Endodermal cell (in vitro differentiated cells): ENCODE data around the gene EDA2R. TPM values are rescaled to one million over a fixed set of nuclear protein-coding genes. Genes with fewer than 3 reads are reported as not detected.

ENCODE experiments used
- DNase-seq: peaks from one replicate; pipeline ENCODE4 v3.0.0-alpha.2; 2017
- H3K27ac ChIP-seq: 2 replicates; pipeline ENCODE4 v1.5.1; 2013; ENCODE audit warnings: mild to moderate bottlenecking, low read depth, low read length, moderate library complexity
- H3K27me3 ChIP-seq: 2 replicates; pipeline ENCODE4 v1.6.1; 2013; ENCODE audit warnings: mild to moderate bottlenecking, low read length, moderate library complexity; ENCODE audit not compliant: insufficient read depth, control insufficient read depth, poor library complexity, severe bottlenecking
- H3K36me3 ChIP-seq: 2 replicates; pipeline ENCODE4 v1.7.0; 2013; ENCODE audit warnings: mild to moderate bottlenecking, low read length, moderate library complexity; ENCODE audit not compliant: control insufficient read depth, insufficient read depth
- H3K4me1 ChIP-seq: one replicate; pipeline ENCODE4 v1.7.0; 2013; ENCODE audit warnings: low read length; ENCODE audit not compliant: control insufficient read depth, insufficient read depth
- H3K4me3 ChIP-seq: 2 replicates; pipeline ENCODE4 v1.5.1; 2013; ENCODE audit warnings: mild to moderate bottlenecking, low read length, moderate library complexity
- H3K9ac ChIP-seq: 2 replicates; pipeline ENCODE4 v1.6.1; 2013; ENCODE audit warnings: mild to moderate bottlenecking, low read length, moderate library complexity; ENCODE audit not compliant: poor library complexity, severe bottlenecking; ENCODE audit errors: extremely low read depth
- H3K9me3 ChIP-seq: 2 replicates; pipeline ENCODE4 v1.6.1; 2013; ENCODE audit warnings: mild to moderate bottlenecking, low read length, moderate library complexity; ENCODE audit not compliant: control insufficient read depth
- H3K27ac Mint-ChIP-seq: 2 replicates; pipeline ENCODE4 v1.8.0; 2020; ENCODE audit warnings: mixed read lengths
- H3K27me3 Mint-ChIP-seq: 2 replicates; pipeline ENCODE4 v1.8.0; 2021; ENCODE audit warnings: mild to moderate bottlenecking, mixed read lengths; ENCODE audit not compliant: insufficient read depth
- H3K36me3 Mint-ChIP-seq: 2 replicates; pipeline ENCODE4 v1.8.0; 2020; ENCODE audit warnings: low read depth, mixed read lengths
- H3K4me1 Mint-ChIP-seq: 2 replicates; pipeline ENCODE4 v1.8.0; 2020; ENCODE audit warnings: mixed read lengths
- H3K4me3 Mint-ChIP-seq: 2 replicates; pipeline ENCODE4 v1.8.0; 2020; ENCODE audit warnings: mild to moderate bottlenecking, moderate library complexity, mixed read lengths
- H3K9me3 Mint-ChIP-seq: 2 replicates; pipeline ENCODE4 v1.8.0; 2020; ENCODE audit warnings: mild to moderate bottlenecking, mixed read lengths
- WGBS, 2 experiments: methylation state at CpG; one replicate each; pipeline versions ENCODE4 v1.1.5 to v1.1.7; 2013; ENCODE audit warnings: missing lambda C conversion rate in 2 of 2, mixed read lengths in 1 of 2; ENCODE audit not compliant: insufficient coverage in 1 of 2, insufficient read length in 1 of 2; 5-methylcytosine and 5-hydroxymethylcytosine counted together
- total RNA-seq, 2 donors: library from RNA; stranded (reverse); fragmentation: NEBNext Ultra II Directional in 1 of 2; extraction: Animal tissue kit (Norgen Biotek cat#: 25700) in 1 of 2; gene quantifications; 2 replicates in 1 of 2; 3 replicates in 1 of 2; pipeline ENCODE4 v1.2.1, GENCODE V29; 2021
- TF ChIP-seq, protein P1 (sequence below): fragments of 200-600 bp; sonication (generic); conservative IDR thresholded peaks from 2 replicates; pipeline ENCODE4 v1.5.0; 2021; ENCODE audit warnings: antibody characterized with exemption, mild to moderate bottlenecking

EDA2R gene
- total RNA-seq, 2 donors from 2014 or later: 1.4 to 1.7 TPM

DNA sequence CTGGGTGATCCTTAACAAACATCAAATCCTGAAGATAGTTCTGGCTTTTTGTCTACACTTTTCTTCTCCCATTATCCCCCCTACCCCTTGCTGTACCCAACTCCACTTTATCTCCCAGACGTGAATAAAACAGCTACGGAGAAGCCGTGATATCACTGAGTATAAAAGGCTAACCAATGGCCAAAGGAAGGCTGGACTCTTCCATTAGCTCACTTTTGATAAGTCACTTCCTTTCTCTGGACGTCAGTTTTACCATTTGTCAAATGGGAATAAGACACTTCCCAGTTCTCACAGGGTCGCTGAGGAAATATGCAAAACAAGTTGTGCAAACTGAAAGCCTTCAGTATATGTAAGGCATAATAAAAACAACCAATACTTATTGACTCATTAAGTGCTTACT is 38.6 kb upstream of the EDA2R start:
- H3K4me3 ChIP-seq: no peak overlapping the region
- no peaks in the 10 kb centered on the region for H3K9me3 ChIP-seq
- Mint-ChIP-seq H3K4me3 (no peak overlapping the region), H3K4me1 (no peaks in the 10 kb centered on the region), H3K27me3 (no peaks in the 10 kb centered on the region), H3K9me3 (peaks cover 37% of the 10 kb centered on the region), H3K27ac (no peak overlapping the region), H3K36me3 (no peaks in the 10 kb centered on the region)
- no peak overlapping the region for H3K27ac ChIP-seq
- DNase-seq: no peak
- no peak overlapping the region for H3K9ac ChIP-seq
- WGBS, 2 experiments: 80% methylated on average over 5 of the region's 5 CpGs; no CpG with 5 or more reads in 1 of the 2 experiments
- no peaks in the 10 kb centered on the region for H3K4me1 ChIP-seq
- H3K27me3 ChIP-seq: no peaks in the 10 kb centered on the region
- TF ChIP-seq, protein P1, sequence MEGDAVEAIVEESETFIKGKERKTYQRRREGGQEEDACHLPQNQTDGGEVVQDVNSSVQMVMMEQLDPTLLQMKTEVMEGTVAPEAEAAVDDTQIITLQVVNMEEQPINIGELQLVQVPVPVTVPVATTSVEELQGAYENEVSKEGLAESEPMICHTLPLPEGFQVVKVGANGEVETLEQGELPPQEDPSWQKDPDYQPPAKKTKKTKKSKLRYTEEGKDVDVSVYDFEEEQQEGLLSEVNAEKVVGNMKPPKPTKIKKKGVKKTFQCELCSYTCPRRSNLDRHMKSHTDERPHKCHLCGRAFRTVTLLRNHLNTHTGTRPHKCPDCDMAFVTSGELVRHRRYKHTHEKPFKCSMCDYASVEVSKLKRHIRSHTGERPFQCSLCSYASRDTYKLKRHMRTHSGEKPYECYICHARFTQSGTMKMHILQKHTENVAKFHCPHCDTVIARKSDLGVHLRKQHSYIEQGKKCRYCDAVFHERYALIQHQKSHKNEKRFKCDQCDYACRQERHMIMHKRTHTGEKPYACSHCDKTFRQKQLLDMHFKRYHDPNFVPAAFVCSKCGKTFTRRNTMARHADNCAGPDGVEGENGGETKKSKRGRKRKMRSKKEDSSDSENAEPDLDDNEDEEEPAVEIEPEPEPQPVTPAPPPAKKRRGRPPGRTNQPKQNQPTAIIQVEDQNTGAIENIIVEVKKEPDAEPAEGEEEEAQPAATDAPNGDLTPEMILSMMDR: no peak
- H3K36me3 ChIP-seq: no peaks in the 10 kb centered on the region

DNA sequence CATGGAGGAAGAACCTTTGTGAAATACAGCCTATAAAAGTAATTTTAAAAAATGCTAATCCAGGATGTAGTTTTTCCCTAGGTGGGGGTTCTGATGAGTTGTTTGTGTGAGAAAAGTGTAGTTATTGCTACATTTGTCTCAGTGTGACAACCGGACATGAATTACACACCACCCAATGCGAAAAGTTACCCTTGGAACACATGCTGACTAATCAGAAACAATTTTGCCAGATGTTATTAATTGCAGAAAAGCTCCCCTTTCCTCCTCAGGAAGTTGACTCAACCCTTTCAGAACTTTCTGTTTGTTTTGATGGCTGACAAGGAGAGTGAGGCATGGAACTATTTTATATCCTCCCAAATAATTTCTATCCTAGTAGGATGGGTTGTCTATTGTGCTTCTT is 38.1 kb upstream of the EDA2R start:
- no peaks in the 10 kb centered on the region for H3K27me3 ChIP-seq
- Mint-ChIP-seq H3K36me3 (no peaks in the 10 kb centered on the region), H3K4me3 (no peak overlapping the region), H3K4me1 (no peaks in the 10 kb centered on the region), H3K27me3 (no peaks in the 10 kb centered on the region), H3K27ac (no peak overlapping the region), H3K9me3 (peaks cover 40% of the 10 kb centered on the region)
- H3K4me3 ChIP-seq: no peak overlapping the region
- H3K36me3 ChIP-seq: no peaks in the 10 kb centered on the region
- TF ChIP-seq, protein P1: no peak
- no peak overlapping the region for H3K9ac ChIP-seq
- no peaks in the 10 kb centered on the region for H3K4me1 ChIP-seq
- WGBS, 2 experiments: 81% methylated on average over 2 of the region's 2 CpGs; no CpG with 5 or more reads in 1 of the 2 experiments
- H3K27ac ChIP-seq: no peak overlapping the region
- DNase-seq: no peak
- no peaks in the 10 kb centered on the region for H3K9me3 ChIP-seq

DNA sequence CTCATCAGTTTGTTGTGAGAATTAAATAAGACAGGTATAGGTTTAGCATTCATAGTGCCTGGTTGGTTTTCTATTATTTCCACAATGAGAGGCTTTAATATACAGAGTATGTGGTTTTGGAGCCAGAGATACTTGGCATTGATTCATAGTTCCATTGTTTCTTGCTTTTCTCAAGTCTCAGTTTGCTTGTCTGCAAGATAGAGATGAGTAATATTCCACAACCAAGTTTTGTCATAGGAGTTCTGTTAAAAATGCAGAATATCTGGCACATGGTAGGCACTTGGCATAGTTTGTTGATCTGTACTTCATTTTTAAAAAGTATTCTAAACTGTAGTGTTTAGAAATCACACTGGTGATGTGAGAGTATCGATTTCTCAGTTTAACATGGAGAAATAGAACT is 37.5 kb upstream of the EDA2R start:
- Histone ChIP-seq H3K9ac (no peak overlapping the region), H3K9me3 (no peaks in the 10 kb centered on the region), H3K27ac (no peak overlapping the region), H3K4me3 (no peak overlapping the region), H3K27me3 (no peaks in the 10 kb centered on the region), H3K4me1 (no peaks in the 10 kb centered on the region), H3K36me3 (no peaks in the 10 kb centered on the region)
- DNase-seq: no peak
- no peaks in the 10 kb centered on the region for H3K27me3 Mint-ChIP-seq
- no peak overlapping the region for H3K4me3 Mint-ChIP-seq
- 61% methylated on average over 1 of the region's 1 CpG; no CpG with 5 or more reads in 1 of the 2 experiments for WGBS, 2 experiments
- no peak overlapping the region for H3K27ac Mint-ChIP-seq
- H3K9me3 Mint-ChIP-seq: peaks cover 41% of the 10 kb centered on the region
- H3K4me1 Mint-ChIP-seq: no peaks in the 10 kb centered on the region
- H3K36me3 Mint-ChIP-seq: no peaks in the 10 kb centered on the region
- TF ChIP-seq, protein P1: no peak
